Hematopoietic multipotent progenitor cell treated with erythropoietin and hydrocortisone succinate and interleukin-3 and kit ligand, for 6 days (in vitro differentiated cells): ENCODE results near the gene TJAP1.

ENCODE experiments used
- DNase-seq: peaks from one replicate; pipeline ENCODE4 v3.0.0-alpha.2; 2015

The TJAP1 gene

DNA sequence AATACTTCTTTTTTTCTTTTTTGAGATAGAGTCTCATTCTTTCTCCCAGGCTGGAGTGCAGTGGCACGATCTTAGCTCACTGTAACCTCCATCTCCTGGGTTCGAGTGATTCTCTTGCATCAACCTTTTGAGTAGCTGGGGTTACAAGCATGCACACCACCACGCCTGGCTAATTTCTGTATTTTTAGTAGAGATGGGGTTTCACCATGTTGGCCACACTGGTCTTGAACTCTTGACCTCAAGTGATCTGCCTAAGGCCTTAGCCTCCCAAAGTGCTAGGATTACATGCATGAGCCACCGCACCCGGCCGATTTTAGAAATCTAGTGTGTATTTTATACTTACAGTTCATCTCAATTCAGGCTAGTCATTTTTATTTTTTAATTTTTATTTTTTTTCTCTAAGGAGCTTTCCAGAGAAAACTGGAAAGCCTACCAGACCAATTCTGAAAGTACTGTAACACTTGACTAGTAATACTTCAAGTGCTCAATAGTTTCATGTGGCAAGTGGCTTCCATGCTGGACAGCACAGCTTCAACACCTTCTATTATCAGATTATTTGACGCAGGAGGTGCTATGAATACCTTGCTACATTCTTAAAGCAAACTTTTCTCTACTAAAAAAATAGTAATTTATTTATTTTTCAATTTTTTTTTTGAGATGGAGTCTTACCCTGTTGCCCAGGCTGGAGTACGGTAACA lies 64.6 kb downstream of the TJAP1 start:
- DNase-seq = no peak

DNA sequence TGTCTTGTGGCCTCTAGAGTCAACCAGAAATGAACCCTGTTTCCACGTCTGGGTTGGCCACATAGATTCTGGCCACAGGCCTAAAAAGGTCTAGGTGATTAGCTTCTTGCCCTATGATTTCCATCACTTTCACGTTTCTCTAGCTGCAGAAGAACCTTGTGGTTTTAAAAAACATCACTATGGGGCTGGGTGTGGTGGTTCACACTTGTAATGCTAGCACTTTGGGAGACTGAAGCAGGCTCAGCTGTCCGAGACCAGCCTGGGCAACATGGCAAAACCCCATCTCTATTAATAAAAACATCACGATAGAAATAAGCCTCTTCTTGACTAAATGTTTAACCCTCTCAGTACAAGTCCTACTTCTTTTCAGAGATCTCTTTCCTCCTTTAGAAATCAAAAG lies 67.1 kb downstream of the TJAP1 start:
- no peak for DNase-seq

DNA sequence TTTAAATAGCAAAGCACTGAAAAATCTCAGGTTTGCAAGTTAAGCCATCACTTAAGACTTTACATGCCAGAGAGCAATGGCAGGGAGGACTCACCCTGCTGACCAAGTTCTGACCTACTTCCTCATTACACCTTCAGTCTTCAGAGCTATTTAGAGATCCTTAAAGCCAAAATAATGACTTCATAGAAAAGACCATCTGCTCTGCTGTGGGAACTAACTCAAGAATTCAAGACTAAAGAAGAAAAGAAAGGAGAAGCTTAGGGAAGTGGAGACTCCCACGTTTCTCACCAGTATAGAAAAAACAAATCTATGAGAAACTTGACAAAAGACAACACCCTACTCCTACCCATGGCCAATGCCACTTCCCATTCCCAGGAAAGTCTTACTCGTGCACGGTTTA lies 69.9 kb downstream of the TJAP1 start:
- no peak for DNase-seq
